GM21619 (cell line): ENCODE measurements around the gene CTIF.

Source experiments
- ATAC-seq: cut with Tn5 transposase; IDR thresholded peaks from one replicate; pipeline ENCODE4 v1.9.1; 2021; ENCODE audit not compliant: unreplicated experiment

The CTIF gene

DNA sequence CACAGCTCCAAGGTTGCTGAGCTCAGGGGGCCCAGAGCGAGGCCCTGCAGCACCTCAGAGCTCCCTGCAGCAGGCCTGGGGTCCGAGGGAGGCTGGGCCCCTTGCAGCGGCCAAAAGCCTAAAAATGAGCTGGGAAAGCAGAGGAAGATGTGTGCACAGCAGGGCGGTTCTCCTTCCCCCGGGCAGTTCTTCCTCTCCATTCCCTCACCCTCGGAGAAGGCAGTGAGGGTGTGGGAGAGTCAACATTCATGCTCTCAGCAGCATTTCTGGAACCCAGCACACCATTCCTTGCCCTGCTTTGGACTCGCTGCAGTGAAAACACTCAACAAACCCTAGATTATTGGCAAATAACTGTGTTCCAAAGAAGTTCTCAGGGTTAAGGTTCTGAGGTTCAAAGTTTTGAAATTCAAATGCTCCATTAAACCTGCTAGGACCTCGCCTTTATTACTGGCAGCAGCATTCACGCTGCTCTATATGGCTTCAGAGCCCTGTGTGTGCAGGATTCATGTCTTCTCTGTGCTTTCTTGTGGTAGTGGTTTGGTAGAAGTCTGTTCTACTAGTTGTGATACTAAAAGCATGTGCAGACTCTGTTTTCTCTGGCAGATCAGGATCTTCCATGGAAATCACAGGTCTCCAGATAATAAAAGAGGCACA, 79.1 kb downstream of the CTIF start:
- no peak for ATAC-seq

DNA sequence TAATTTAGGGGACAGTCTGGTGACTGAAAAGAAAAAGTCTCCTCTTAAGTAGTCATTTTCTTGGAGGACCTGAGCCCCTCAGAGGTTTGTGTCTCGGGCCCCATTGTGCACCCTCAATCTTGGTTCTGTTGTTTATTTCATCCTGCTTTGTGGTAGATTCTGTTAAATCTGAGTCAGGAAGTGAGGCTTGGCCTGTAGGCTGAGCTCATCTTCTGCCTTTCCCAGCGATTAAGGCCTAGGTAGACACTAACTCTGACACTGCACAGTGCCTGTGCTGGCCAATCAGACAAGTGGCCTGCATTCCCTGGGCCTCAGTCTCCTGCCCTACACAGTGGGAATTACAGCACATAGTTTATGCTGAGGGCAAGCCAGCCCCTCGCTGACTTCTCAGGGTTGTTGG, 80.2 kb downstream of the CTIF start:
- ATAC-seq, result no peak

- ATAC-seq, result no peak
These were observed 80.7 kb downstream of the CTIF start for GRCh38 chr18:48619501-48619900.

DNA sequence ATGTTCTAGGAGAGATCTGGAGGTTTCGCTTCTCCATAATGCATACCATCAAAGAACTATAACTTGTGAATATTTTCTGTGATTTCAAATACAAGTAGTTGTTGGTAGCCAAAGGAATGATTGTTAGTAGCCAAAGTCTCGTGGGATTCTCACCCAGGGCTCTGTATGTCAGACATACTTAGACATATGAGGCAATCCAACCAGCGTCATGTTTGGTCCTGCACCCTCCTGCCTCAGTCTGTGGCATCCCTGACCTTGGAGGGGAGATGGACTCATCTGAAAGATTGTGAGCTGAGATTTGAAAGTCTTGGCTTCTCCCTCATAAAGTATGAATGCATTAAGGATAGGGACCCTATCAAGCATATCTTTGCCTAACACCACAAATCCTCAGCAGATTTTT, 81.2 kb downstream of the CTIF start:
- no peak for ATAC-seq

GRCh38 chr18:48621240-48621639, 82.4 kb downstream of the CTIF start:
- ATAC-seq, result no peak

GRCh38 chr18:48621815-48622555, 83.2 kb downstream of the CTIF start:
- no peak for ATAC-seq

- no peak for ATAC-seq
These were observed 84.1 kb downstream of the CTIF start for GRCh38 chr18:48622911-48623431.

DNA sequence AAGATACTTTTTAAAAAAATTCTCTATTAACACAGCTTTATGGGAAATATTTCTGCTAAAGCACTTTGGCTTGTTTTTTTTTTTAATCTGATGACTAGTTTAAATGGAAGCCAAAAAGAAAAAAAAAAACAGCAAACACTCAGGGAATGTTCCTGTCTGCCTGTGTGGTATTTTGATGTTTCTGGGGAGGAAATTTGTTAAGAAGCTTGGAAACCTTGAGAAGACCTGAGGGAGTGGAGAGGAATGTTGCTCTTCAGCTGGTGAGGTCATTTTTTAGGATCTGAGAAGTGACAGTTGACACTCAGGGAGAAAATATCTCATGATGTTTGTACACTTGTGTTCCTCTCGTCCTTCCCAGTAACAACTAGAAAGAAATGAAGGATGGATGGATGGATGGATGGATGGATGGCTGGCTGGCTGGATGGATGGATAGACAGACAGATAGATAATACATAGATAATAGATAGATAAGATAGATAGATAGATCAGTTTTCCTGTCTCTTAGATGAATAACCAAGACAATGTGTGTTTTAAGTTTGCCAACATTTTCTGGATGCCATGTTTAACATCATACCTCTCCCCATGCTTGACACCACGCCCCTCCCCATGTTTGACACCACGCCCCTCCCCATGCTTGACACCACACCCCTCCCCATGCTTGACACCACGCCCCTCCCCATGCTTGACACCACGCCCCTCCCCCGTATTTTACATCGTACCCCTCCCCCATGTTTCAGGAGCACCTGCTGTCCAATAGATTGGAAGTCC, 84.8 kb downstream of the CTIF start:
- no peak for ATAC-seq

GRCh38 chr18:48624856-48625255, 86.0 kb downstream of the CTIF start:
- ATAC-seq, result no peak

DNA sequence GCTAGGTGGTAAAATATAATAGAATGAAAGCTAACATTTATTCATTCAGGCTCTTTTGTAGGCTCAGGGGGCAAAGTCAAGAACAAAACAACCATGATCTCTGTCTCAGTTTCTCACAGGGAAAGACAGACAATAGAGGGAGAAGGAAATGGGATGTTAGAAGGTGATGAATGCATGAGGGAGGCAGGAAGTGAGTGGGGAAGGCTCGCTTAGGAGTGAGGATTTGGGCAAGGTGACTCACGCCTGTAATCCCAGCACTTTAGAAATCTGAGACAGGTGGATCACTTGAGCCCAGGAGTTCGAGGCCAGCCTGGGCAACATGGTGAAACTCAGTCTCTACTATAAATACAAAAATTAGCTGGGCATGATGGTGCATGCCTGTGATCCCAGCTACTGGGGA, 88.4 kb downstream of the CTIF start:
- no peak for ATAC-seq

- ATAC-seq, result no peak
These were observed 91.0 kb downstream of the CTIF start for GRCh38 chr18:48629730-48630324.

DNA sequence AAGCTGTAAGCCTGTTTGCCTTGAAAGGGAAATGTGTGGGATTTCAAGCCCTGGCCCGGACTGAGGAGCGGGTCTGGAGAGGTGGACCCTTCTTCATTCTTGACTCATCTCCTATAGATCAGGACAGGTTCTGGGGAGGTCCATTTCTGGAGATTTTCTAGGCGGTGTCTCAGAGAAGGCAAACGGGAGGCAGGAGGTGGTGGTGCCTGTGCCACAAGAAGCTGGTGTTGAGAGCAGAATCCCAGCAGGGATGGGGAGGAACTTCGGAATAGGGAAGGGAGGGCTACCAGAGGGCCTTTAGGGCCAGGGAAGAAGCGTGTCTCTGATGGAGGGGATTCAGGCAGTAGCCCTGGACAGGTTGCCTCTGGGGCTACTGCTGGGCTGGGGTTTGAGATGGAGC, 93.0 kb downstream of the CTIF start:
- ATAC-seq, result no peak

DNA sequence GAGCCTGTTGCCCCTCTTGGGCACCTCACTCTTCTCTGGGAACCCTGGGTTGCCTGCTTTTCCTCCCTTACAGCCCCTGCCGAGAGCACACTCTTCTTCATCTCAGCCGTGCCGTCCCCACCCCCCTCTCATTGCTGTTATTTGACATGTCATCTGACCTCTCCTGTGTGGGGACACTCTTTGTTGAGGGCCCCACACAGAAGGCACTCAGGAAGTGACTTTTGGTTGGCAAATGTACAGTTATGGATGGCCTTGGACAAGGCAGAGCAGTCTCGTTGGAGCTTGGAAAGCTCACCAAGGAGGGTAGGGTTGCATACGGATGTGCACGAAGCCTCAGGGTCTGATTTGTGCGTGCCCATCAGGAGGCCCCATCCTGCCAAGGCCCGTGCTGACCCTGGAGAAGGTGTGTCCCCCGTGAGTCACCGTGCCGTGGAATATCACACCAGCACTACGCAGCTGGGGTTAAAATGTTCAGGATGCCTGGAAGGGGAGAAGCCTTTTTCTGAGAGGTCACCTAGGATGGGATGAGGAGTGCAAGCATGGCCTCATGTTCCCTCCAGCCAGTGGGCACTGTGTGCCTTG, 93.9 kb downstream of the CTIF start:
- no peak for ATAC-seq

- ATAC-seq, result no peak
These were observed 95.7 kb downstream of the CTIF start for GRCh38 chr18:48634491-48634890.

DNA sequence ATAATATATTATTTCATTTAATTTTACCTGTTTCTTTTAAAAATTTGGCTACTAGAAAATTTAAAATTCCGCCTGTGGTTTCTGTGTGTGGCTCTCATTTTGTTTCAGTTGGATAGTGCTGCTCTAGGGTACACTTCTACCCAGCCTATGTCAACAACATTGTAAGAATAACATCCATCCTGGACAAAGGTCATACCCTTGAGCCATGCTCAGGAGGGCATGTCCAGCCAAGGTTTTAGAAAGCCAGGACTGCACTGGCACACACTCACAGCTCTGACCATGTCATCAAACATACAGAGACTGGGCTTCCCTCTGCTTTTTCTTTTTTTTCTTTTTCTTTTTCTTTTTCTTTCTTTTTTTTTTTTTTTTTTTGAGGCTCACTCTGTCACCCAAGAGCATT, 96.1 kb downstream of the CTIF start:
- ATAC-seq, result no peak

- ATAC-seq, result no peak
These were observed 97.0 kb downstream of the CTIF start for GRCh38 chr18:48635806-48636205.

- ATAC-seq, result no peak
These were observed 97.6 kb downstream of the CTIF start for GRCh38 chr18:48636436-48636835.

DNA sequence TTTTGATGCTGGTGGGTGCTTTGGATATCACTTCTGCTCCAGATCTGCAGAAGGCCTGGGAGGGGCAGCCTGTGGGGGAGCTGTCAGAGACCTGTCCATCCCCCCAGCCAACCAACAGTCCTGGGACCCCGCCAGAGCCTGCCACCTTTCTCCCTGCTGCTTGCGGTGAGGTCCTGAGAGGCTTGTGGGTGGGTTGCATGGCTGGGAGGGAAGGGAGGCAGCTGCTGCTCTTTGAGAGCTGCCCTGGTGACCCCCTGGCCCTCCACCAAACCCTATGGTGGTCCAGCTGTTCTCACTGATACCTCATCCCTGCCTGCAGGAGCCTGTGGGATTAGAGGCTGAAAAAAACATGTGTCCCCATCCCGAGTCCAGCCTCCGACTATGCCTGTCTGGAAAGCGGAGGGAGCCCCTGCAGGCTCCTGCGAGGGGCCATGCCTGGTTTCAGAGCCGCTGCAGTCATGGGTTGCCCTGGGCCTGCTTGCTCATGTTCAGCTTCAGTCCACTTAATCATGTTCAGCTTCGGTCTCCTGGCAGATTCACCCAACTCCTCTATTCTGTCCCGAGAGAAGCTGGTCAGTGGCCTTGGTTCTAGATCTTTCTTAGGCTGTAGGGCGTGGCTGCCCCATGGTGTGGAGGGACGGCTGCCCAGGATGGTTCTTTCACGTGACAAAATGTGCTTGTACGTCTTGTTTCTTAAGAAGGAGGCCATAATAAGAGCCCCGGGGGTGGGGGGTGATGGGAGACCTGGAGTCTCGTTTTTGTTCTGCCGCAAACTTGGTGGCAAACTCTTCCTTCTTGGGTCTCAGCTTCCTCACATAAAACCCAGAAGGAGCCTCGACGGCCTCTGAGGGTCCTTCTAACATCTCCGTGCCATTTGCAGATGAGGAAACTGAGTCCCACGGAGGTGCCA, 98.5 kb downstream of the CTIF start:
- ATAC-seq, result no peak

- no peak for ATAC-seq
These were observed 99.6 kb downstream of the CTIF start for GRCh38 chr18:48638451-48638850.
